IPS-NIHi7 (cell line): Measurements from ENCODE around the gene SCLY.

Experiments used
- DNase-seq: peaks from one replicate; pipeline ENCODE4 v3.0.0; 2012; ENCODE audit warnings: mixed read lengths; ENCODE audit errors: extremely low spot score

The SCLY gene

GRCh38 chr2:238139196-238140039, 78.6 kb downstream of the SCLY start:
- DNase-seq: peak; percentile 81

GRCh38 chr2:238140040-238140439, 79.2 kb downstream of the SCLY start:
- no peak for DNase-seq

DNA sequence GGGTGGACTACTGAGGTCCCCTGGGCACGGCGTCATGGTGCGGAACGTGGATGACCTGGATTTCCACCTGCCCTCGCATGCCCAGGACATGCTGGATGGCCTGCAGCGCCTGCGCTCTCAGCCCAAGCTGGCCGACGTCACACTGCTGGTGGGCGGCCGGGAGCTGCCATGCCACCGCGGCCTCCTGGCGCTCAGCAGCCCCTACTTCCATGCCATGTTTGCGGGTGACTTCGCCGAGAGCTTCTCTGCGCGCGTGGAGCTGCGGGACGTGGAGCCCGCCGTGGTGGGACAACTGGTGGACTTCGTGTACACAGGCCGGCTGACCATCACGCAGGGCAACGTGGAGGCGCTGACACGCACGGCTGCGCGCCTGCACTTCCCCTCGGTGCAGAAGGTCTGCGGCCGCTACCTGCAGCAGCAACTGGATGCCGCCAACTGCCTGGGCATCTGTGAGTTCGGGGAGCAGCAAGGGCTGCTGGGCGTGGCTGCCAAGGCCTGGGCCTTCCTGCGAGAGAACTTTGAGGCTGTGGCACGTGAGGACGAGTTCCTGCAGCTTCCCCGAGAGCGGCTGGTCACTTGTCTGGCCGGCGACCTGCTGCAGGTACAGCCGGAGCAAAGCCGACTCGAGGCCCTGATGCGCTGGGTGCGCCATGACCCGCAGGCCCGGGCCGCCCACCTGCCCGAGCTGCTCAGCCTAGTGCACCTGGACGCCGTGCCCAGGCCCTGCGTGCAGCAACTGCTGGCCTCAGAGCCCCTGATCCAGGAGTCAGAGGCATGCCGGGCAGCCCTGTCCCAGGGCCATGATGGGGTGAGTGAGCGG, 80.1 kb downstream of the SCLY start:
- no peak for DNase-seq

GRCh38 chr2:238141541-238142318, 80.9 kb downstream of the SCLY start:
- DNase-seq: no peak

DNA sequence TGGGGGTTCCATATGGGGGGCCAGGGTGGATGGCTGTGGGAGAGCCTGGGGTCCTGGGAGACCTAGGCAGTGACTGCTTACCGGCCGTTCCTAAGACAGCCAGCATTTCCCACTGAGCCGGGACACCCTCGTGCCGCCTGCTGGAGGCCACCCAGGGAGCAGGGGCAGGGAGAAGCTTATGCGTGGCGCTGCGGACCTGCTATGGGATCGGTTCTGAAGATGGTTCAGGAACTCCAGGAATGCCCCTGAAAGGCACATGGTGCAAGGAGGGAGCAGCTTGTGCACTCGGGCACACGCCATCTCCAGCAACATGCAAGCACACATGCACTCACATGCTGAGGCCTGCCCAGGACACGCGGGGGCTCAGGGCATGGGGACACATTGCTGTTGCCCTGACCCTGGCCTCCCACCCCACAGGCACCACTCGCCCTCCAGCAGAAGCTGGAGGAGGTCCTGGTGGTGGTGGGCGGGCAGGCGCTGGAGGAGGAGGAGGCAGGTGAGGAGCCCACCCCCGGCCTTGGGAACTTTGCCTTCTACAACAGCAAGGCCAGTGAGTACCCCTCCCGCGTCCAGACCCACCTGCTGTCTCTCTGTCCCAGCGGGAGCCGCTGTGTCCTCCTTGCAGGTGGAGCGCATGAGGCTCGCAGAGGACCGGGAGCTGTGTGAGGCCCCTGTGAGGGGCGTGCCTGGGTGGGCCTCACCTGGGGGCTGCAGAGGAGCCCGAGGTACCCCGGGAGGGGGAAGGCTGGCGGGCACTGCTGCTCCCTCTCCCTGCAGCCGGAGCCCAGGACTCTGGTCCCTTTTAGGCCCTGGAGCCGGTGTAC, 81.8 kb downstream of the SCLY start:
- DNase-seq: no peak

GRCh38 chr2:238143239-238143951, 82.6 kb downstream of the SCLY start:
- DNase-seq: no peak

DNA sequence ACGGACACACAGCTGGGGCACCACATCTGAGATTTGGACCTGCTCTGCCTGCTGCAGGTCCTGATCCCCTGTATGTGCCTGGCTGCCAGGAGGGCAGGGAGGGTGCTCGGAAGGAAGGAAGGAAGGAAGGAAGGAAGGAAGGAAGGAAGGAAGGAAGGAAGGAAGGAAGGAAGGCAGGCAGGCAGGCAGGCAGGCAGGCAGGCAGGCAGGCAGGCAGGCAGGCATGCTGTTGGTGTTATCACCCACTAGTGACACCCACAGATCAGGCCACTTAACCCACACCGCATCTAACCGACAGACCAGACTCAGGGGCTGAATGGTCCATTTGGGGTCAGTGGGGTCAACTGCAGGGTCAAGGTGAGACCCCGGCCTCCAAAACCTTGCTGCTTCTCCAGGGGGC, 83.5 kb downstream of the SCLY start:
- no peak for DNase-seq

- no peak for DNase-seq
Measured at GRCh38 chr2:238145046-238145445, 84.2 kb downstream of the SCLY start.

DNA sequence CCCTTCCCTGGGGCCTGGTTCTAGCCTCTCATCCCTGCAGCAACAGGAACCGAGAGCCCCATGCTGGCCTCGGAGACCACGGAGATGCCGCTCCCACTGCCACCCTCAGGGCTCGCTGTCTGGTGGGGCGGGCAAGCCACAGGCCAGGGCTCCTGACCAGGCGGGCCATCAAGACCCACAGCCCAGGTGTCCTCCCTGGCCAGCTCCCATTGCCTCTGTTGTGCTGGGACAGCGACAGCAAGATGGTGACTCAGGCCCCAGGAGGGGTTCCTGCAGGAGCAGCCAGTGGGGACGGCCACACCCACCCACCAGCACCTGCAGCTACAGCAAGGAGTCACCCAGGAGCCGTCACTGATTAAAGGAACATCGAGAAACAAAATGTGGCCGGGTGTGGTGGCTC, 85.0 kb downstream of the SCLY start:
- DNase-seq: no peak

DNA sequence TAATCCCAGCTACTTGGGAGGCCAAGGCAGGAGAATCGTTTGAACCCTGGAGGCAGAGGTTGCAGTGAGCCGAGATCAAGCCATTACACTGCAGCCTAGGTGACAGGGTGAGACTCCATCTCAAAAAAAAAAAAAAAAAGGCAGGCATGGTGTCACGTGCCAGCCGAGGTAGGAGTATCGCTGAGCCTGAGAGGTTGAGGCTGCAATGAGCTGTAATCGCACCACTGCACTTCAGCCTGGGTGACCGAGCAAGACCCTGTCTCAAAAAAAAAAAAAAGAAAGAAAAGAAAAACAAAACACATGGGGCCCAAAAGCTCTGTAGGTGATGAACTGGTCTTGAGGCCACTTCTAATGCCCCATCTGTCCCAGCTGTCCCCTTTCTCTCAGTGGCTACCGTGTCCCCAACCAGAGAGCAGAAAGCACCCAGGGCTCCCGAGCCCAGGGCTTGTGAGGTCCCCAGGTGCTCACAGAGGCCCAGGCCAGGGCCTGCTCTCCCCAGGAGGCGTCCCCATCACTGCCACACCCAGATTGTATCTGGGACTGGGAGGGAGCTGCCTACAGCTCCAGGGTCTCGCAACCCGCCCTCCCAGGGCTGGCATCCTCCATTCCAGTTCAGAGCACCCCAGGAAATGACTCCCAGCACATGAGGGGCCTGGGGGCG, 86.2 kb downstream of the SCLY start:
- no peak for DNase-seq

GRCh38 chr2:238148981-238149380, 88.2 kb downstream of the SCLY start:
- no peak for DNase-seq
